ENCODE data around the gene HS3ST1.

The HS3ST1 gene

GRCh38 chr4:11451716-11452115, 23.0 kb upstream of the HS3ST1 start:
- peaks cover 3% of the 10 kb centered on the region for H3K27me3 ChIP-seq (ENCODE audit: insufficient read depth, low read length)
- H3K9me3 ChIP-seq (ENCODE audit: low read length), result no peaks in the 10 kb centered on the region
- H3K4me3 ChIP-seq (ENCODE audit: low read length), result no peak overlapping the region
- no peaks in the 10 kb centered on the region for H3K4me1 ChIP-seq (ENCODE audit: insufficient read depth, low read length)
- H2AFZ ChIP-seq (ENCODE audit: low read depth, low read length), result no peak overlapping the region
- no peaks in the 10 kb centered on the region for H3K36me3 ChIP-seq (ENCODE audit: insufficient read depth, low read length)

GRCh38 chr4:11446155-11446811, 17.6 kb upstream of the HS3ST1 start:
- no peak overlapping the region for H2AFZ ChIP-seq (ENCODE audit: low read depth, low read length)
- no peaks in the 10 kb centered on the region for H3K9me3 ChIP-seq (ENCODE audit: low read length)
- peaks cover 3% of the 10 kb centered on the region for H3K27me3 ChIP-seq (ENCODE audit: insufficient read depth, low read length)
- no peak overlapping the region for H3K4me3 ChIP-seq (ENCODE audit: low read length)
- H3K36me3 ChIP-seq (ENCODE audit: insufficient read depth, low read length), result no peaks in the 10 kb centered on the region
- H3K4me1 ChIP-seq (ENCODE audit: insufficient read depth, low read length), result no peaks in the 10 kb centered on the region

- no peak overlapping the region for H2AFZ ChIP-seq (ENCODE audit: low read depth, low read length)
- no peaks in the 10 kb centered on the region for H3K4me1 ChIP-seq (ENCODE audit: insufficient read depth, low read length)
- H3K27me3 ChIP-seq (ENCODE audit: insufficient read depth, low read length), result no peaks in the 10 kb centered on the region
- H3K4me3 ChIP-seq (ENCODE audit: low read length), result no peak overlapping the region
- H3K36me3 ChIP-seq (ENCODE audit: insufficient read depth, low read length), result no peaks in the 10 kb centered on the region
- no peaks in the 10 kb centered on the region for H3K9me3 ChIP-seq (ENCODE audit: low read length)
Observed at GRCh38 chr4:11441194-11441556, 12.5 kb upstream of the HS3ST1 start.

GRCh38 chr4:11440481-11441193, 11.9 kb upstream of the HS3ST1 start:
- no peaks in the 10 kb centered on the region for H3K9me3 ChIP-seq (ENCODE audit: low read length)
- no peaks in the 10 kb centered on the region for H3K4me1 ChIP-seq (ENCODE audit: insufficient read depth, low read length)
- H2AFZ ChIP-seq (ENCODE audit: low read depth, low read length), result no peak overlapping the region
- H3K27me3 ChIP-seq (ENCODE audit: insufficient read depth, low read length), result no peaks in the 10 kb centered on the region
- H3K36me3 ChIP-seq (ENCODE audit: insufficient read depth, low read length), result no peaks in the 10 kb centered on the region
- H3K4me3 ChIP-seq (ENCODE audit: low read length), result no peak overlapping the region

GRCh38 chr4:11439836-11440235, 11.1 kb upstream of the HS3ST1 start:
- H3K27me3 ChIP-seq (ENCODE audit: insufficient read depth, low read length), result no peaks in the 10 kb centered on the region
- no peaks in the 10 kb centered on the region for H3K4me1 ChIP-seq (ENCODE audit: insufficient read depth, low read length)

GRCh38 chr4:11438647-11439046, 10.0 kb upstream of the HS3ST1 start:
- Histone ChIP-seq H3K4me3 (ENCODE audit: low read length) (no peak overlapping the region), H3K4me1 (ENCODE audit: insufficient read depth, low read length) (no peaks in the 10 kb centered on the region), H2AFZ (ENCODE audit: low read depth, low read length) (no peak overlapping the region), H3K9me3 (ENCODE audit: low read length) (no peaks in the 10 kb centered on the region), H3K27me3 (ENCODE audit: insufficient read depth, low read length) (no peaks in the 10 kb centered on the region), H3K36me3 (ENCODE audit: insufficient read depth, low read length) (no peaks in the 10 kb centered on the region)

More at GRCh38 chr4:11439836-11440235, 11.1 kb upstream of the HS3ST1 start:
- Histone ChIP-seq H3K9me3 (ENCODE audit: low read length) (no peaks in the 10 kb centered on the region), H2AFZ (ENCODE audit: low read depth, low read length) (no peak overlapping the region), H3K4me3 (ENCODE audit: low read length) (no peak overlapping the region), H3K36me3 (ENCODE audit: insufficient read depth, low read length) (no peaks in the 10 kb centered on the region)

GRCh38 chr4:11436673-11437072, 8.0 kb upstream of the HS3ST1 start:
- no peaks in the 10 kb centered on the region for H3K9me3 ChIP-seq (ENCODE audit: low read length)
- H3K4me1 ChIP-seq (ENCODE audit: insufficient read depth, low read length), result no peaks in the 10 kb centered on the region
- H3K36me3 ChIP-seq (ENCODE audit: insufficient read depth, low read length), result no peaks in the 10 kb centered on the region
- no peaks in the 10 kb centered on the region for H3K27me3 ChIP-seq (ENCODE audit: insufficient read depth, low read length)
- no peak overlapping the region for H3K4me3 ChIP-seq (ENCODE audit: low read length)
- no peak overlapping the region for H2AFZ ChIP-seq (ENCODE audit: low read depth, low read length)

- Histone ChIP-seq H3K4me1 (ENCODE audit: insufficient read depth, low read length) (no peaks in the 10 kb centered on the region), H3K27me3 (ENCODE audit: insufficient read depth, low read length) (no peaks in the 10 kb centered on the region), H2AFZ (ENCODE audit: low read depth, low read length) (no peak overlapping the region), H3K4me3 (ENCODE audit: low read length) (no peak overlapping the region), H3K9me3 (ENCODE audit: low read length) (no peaks in the 10 kb centered on the region), H3K36me3 (ENCODE audit: insufficient read depth, low read length) (no peaks in the 10 kb centered on the region)
Observed at GRCh38 chr4:11436084-11436483, 7.4 kb upstream of the HS3ST1 start.

- no peaks in the 10 kb centered on the region for H3K36me3 ChIP-seq (ENCODE audit: insufficient read depth, low read length)
Observed at GRCh38 chr4:11435557-11435956, 6.9 kb upstream of the HS3ST1 start.

GRCh38 chr4:11431111-11431510, 2.4 kb upstream of the HS3ST1 start:
- H3K36me3 ChIP-seq (ENCODE audit: insufficient read depth, low read length), result no peaks in the 10 kb centered on the region

More at GRCh38 chr4:11435557-11435956, 6.9 kb upstream of the HS3ST1 start:
- Histone ChIP-seq H3K27me3 (ENCODE audit: insufficient read depth, low read length) (peaks cover under 1% of the 10 kb centered on the region), H3K4me1 (ENCODE audit: insufficient read depth, low read length) (no peaks in the 10 kb centered on the region), H2AFZ (ENCODE audit: low read depth, low read length) (no peak overlapping the region), H3K9me3 (ENCODE audit: low read length) (no peaks in the 10 kb centered on the region), H3K4me3 (ENCODE audit: low read length) (no peak overlapping the region)

GRCh38 chr4:11430536-11430935, 1.8 kb upstream of the HS3ST1 start:
- no peak overlapping the region for H3K4me3 ChIP-seq (ENCODE audit: low read length)
- peaks cover 41% of the 10 kb centered on the region for H3K27me3 ChIP-seq (ENCODE audit: insufficient read depth, low read length)
- no peak overlapping the region for H2AFZ ChIP-seq (ENCODE audit: low read depth, low read length)
- peaks cover 6% of the 10 kb centered on the region for H3K4me1 ChIP-seq (ENCODE audit: insufficient read depth, low read length)
- H3K36me3 ChIP-seq (ENCODE audit: insufficient read depth, low read length), result no peaks in the 10 kb centered on the region
- H3K9me3 ChIP-seq (ENCODE audit: low read length), result no peaks in the 10 kb centered on the region

More at GRCh38 chr4:11431111-11431510, 2.4 kb upstream of the HS3ST1 start:
- peaks cover 38% of the 10 kb centered on the region for H3K27me3 ChIP-seq (ENCODE audit: insufficient read depth, low read length)
- peaks cover 6% of the 10 kb centered on the region for H3K4me1 ChIP-seq (ENCODE audit: insufficient read depth, low read length)
- no peaks in the 10 kb centered on the region for H3K9me3 ChIP-seq (ENCODE audit: low read length)
- H2AFZ ChIP-seq (ENCODE audit: low read depth, low read length), result no peak overlapping the region
- no peak overlapping the region for H3K4me3 ChIP-seq (ENCODE audit: low read length)

GRCh38 chr4:11429699-11430045, 978 bp upstream of the HS3ST1 start:
- Histone ChIP-seq H3K4me1 (ENCODE audit: insufficient read depth, low read length) (peaks cover 6% of the 10 kb centered on the region), H3K36me3 (ENCODE audit: insufficient read depth, low read length) (no peaks in the 10 kb centered on the region), H3K9me3 (ENCODE audit: low read length) (no peaks in the 10 kb centered on the region), H3K4me3 (ENCODE audit: low read length) (no peak overlapping the region), H2AFZ (ENCODE audit: low read depth, low read length) (no peak overlapping the region), H3K27me3 (ENCODE audit: insufficient read depth, low read length) (peaks cover 41% of the 10 kb centered on the region)

GRCh38 chr4:11428899-11429698, 405 bp upstream of the HS3ST1 start:
- H3K36me3 ChIP-seq (ENCODE audit: insufficient read depth, low read length), result no peaks in the 10 kb centered on the region
- peaks cover 41% of the 10 kb centered on the region for H3K27me3 ChIP-seq (ENCODE audit: insufficient read depth, low read length)
- H3K9me3 ChIP-seq (ENCODE audit: low read length), result no peaks in the 10 kb centered on the region
- H2AFZ ChIP-seq (ENCODE audit: low read depth, low read length), result no peak overlapping the region
- H3K4me1 ChIP-seq (ENCODE audit: insufficient read depth, low read length), result peaks cover 6% of the 10 kb centered on the region
- peak overlapping the region; percentile 34 for H3K4me3 ChIP-seq (ENCODE audit: low read length)
